Uterus (tissue), 2 donors: ENCODE measurements around the gene TBXA2R.

ENCODE experiments used
- POLR2A ChIP-seq, 2 donors: fragments of 450-650 bp; IDR thresholded peaks; one replicate each; pipeline ENCODE4 v1.6.1; 2016; ENCODE audit warnings: antibody characterized with exemption in 2 of 2, mild to moderate bottlenecking in 1 of 2, moderate library complexity in 1 of 2
- TF ChIP-seq, protein P1 (sequence below), 4 experiments: fragments of 200-600 bp in 2 of 4; fragments of 450-650 bp in 2 of 4; sonication (generic) in 2 of 4; IDR thresholded peaks; one replicate each; pipeline ENCODE4 v1.5.1; 2016 to 2019; ENCODE audit warnings: antibody characterized with exemption in 4 of 4, mild to moderate bottlenecking in 2 of 4, moderate library complexity in 1 of 4

DNA sequence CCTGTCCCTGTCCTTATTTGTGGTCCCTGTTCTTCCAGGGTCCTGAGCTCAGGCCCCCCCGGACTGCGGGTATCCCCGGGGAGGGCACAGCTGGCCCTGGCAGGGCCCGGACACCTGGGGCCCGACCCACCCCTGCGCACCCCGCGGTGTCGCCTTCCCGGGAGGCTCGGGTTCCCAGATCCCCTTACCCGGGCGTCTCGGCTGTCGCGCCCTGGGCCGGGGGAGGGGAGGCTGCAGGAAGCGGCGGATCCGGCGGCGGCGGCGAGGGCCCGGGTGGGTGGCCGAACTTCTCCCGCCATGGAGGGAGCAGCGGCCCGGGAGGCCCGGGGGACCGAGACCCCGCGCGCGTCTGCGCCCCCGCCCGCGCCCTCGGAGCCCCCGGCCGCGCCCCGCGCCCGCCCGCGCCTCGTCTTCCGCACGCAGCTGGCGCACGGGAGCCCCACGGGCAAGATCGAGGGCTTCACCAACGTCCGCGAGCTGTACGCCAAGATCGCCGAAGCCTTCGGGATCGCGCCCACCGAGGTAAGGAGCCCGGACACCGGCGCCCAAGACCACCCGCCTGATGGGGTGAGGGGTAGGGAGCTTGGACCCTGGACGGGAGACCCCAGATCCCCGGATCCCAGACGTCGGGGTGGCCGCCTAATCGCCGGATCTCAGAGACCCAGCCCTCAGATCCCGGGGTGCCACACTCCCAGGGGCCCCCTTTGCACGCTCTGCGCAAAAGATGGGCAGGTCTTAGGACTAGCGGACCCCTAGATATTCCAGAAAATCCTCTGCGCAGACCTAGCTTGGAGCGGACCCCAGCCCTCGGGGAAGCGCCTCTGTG lies 21.2 kb downstream of the TBXA2R start, which contains the start of gene GIPC3:
- TF ChIP-seq POLR2A (IDR thresholded peaks at IDR 0.05): no peak
- TF ChIP-seq, protein P1, sequence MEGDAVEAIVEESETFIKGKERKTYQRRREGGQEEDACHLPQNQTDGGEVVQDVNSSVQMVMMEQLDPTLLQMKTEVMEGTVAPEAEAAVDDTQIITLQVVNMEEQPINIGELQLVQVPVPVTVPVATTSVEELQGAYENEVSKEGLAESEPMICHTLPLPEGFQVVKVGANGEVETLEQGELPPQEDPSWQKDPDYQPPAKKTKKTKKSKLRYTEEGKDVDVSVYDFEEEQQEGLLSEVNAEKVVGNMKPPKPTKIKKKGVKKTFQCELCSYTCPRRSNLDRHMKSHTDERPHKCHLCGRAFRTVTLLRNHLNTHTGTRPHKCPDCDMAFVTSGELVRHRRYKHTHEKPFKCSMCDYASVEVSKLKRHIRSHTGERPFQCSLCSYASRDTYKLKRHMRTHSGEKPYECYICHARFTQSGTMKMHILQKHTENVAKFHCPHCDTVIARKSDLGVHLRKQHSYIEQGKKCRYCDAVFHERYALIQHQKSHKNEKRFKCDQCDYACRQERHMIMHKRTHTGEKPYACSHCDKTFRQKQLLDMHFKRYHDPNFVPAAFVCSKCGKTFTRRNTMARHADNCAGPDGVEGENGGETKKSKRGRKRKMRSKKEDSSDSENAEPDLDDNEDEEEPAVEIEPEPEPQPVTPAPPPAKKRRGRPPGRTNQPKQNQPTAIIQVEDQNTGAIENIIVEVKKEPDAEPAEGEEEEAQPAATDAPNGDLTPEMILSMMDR (IDR thresholded peaks at IDR 0.05): no peak
